Lung (tissue), 12 donors: ENCODE data around the gene TGFA. TPM values are rescaled to one million over a fixed set of nuclear protein-coding genes. Genes with fewer than 3 reads are reported as not detected.

Experiments used
- ATAC-seq: fragments of 200-7000 bp; cut with Tn5 transposase; one replicate; pipeline ENCODE4 v1.9.1; 2020; ENCODE audit warnings: moderate number of reproducible peaks; ENCODE audit not compliant: insufficient read depth, low FRiP score
- DNase-seq, 3 donors: peaks; one replicate each; pipeline ENCODE4 v3.0.0-alpha.2; 2013 to 2017
- H3K27ac ChIP-seq, 2 donors: one replicate each; pipeline ENCODE4 v1.5.1; 2013; ENCODE audit warnings: mild to moderate bottlenecking in 2 of 2, moderate library complexity in 2 of 2, control low read depth in 1 of 2, inconsistent platforms in 1 of 2, low read depth in 1 of 2, low read length in 1 of 2
- H3K27me3 ChIP-seq, 3 donors: one replicate each; pipeline ENCODE4 v1.5.1; 2013; ENCODE audit warnings: low read length in 2 of 3; ENCODE audit not compliant: control insufficient read depth in 3 of 3, insufficient read depth in 3 of 3
- H3K36me3 ChIP-seq, 4 donors: one replicate each; pipeline ENCODE4 v1.5.1; 2013; ENCODE audit warnings: low read length in 4 of 4, mild to moderate bottlenecking in 1 of 4, moderate library complexity in 1 of 4; ENCODE audit not compliant: control insufficient read depth in 4 of 4, insufficient read depth in 4 of 4
- H3K4me1 ChIP-seq, 5 donors: one replicate each; pipeline ENCODE4 v1.5.1; 2013; ENCODE audit warnings: low read length in 5 of 5, mild to moderate bottlenecking in 2 of 5, moderate library complexity in 1 of 5; ENCODE audit not compliant: control insufficient read depth in 5 of 5, insufficient read depth in 5 of 5
- H3K4me3 ChIP-seq: one replicate; pipeline ENCODE4 v1.5.1; 2013; ENCODE audit warnings: mild to moderate bottlenecking, control low read depth, moderate library complexity
- H3K9ac ChIP-seq, 2 donors: one replicate each; pipeline ENCODE4 v1.5.1; 2013; ENCODE audit warnings: low read length in 2 of 2, control low read depth in 1 of 2; ENCODE audit not compliant: insufficient read depth in 1 of 2
- H3K9me3 ChIP-seq, 4 donors: one replicate each; pipeline ENCODE4 v1.5.1; 2013; ENCODE audit warnings: low read length in 3 of 4, mild to moderate bottlenecking in 1 of 4, moderate library complexity in 1 of 4; ENCODE audit not compliant: control insufficient read depth in 4 of 4, insufficient read depth in 3 of 4
- WGBS, 2 donors: extraction: QIAGEN DNeasy Blood & Tissue Kit; methylation state at CpG; one replicate each; pipeline ENCODE4 v1.1.7; 2013; 5-methylcytosine and 5-hydroxymethylcytosine counted together
- polyA plus RNA-seq, 2 donors: library from polyadenylated mRNA; stranded (reverse); fragments of 200-250 nt; gene quantifications; one replicate each; pipeline ENCODE4 v1.2.1, GENCODE V29; 2013
- total RNA-seq, 2 donors: library from RNA; depleted of rRNA in 1 of 2; stranded (reverse); fragments of >200 nt in 1 of 2; gene quantifications; one replicate each; pipeline ENCODE4 v1.2.1, GENCODE V29; 2014 to 2021
- TF ChIP-seq, protein P1 (sequence below): IDR thresholded peaks from 2 replicates; pipeline ENCODE4 v1.5.1; 2012; ENCODE audit warnings: mild to moderate bottlenecking; ENCODE audit errors: control extremely low read depth, extremely low read depth
- donor health status: control.
- donor health status: control.
- donor health status: Bipolar disorder and iron deficiency.
- donor health status: healthy.
- donor health status: DM: yes; HTN: yes; CAD: no.

TGFA gene
- total and polyA plus RNA-seq, 4 donors, result 1.9 to 13.0 (median 7.0) TPM

DNA sequence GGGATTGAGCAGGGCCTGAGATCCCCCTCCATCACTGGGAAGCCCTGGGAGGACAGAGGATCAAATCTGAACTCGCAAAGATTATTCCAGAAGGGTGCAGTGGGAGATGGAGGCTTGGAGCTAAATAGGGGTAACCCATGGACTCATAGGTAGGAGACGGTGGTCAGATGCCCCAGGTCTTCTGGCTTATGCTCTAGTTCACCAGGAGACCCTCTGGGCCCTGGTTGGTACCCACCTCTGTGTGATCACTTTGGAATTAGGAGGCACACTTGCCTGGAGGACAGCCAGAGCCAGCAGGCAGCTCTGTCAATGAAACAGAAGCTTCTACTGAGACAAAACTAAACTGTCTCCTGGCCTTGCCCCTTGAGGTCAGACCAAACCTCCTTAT is 110.6 kb downstream of the TGFA start:
- Histone ChIP-seq H3K9ac (no peak overlapping the region), H3K27me3 (no peaks in the 10 kb centered on the region), H3K27ac (no peak overlapping the region), H3K4me1 (no peaks in the 10 kb centered on the region), H3K36me3 (no peaks in the 10 kb centered on the region), H3K9me3 (no peaks in the 10 kb centered on the region), H3K4me3 (no peak overlapping the region)
- TF ChIP-seq, protein P1, sequence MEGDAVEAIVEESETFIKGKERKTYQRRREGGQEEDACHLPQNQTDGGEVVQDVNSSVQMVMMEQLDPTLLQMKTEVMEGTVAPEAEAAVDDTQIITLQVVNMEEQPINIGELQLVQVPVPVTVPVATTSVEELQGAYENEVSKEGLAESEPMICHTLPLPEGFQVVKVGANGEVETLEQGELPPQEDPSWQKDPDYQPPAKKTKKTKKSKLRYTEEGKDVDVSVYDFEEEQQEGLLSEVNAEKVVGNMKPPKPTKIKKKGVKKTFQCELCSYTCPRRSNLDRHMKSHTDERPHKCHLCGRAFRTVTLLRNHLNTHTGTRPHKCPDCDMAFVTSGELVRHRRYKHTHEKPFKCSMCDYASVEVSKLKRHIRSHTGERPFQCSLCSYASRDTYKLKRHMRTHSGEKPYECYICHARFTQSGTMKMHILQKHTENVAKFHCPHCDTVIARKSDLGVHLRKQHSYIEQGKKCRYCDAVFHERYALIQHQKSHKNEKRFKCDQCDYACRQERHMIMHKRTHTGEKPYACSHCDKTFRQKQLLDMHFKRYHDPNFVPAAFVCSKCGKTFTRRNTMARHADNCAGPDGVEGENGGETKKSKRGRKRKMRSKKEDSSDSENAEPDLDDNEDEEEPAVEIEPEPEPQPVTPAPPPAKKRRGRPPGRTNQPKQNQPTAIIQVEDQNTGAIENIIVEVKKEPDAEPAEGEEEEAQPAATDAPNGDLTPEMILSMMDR, result no peak
- WGBS, 2 donors, result 87 to 95% methylated on average over 2 of the region's 2 CpGs
- DNase-seq (no peak), ATAC-seq (no peak)

DNA sequence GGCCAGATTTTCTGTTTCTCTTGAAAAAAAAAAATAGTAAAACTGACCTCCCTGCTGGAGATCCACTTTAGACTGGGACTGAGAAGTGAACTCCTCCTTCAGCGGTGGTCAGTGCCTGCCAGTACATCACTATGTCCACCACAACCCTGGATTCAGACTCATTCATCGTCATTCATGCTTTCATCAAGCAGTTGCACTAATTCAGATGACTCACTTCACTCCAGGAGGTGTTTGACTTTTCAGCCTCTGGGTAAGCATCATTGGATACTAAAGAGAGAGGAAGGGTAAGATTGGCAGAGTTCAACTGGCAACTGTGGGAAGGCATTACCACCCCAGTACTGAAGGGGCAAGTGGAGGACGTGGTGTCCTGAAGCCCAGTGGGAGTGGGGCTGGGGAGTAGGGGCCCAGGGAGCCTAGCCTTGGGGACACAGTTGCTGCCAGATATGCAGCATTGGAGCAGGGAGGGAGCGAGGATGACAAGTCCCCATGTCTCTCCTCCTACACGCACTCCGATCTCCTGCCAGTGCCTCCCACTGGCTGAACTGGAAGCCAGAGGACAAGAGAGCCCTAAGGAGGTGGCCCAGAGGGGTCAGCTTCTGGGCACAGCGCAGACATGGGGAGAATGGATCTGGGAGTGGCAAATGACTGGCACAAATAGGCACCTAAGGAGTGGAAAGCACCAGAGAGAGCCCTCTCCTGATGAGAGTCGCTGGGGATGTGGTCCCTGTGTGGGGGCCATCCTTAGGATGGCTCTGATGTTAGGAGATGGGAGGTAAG is 111.1 kb downstream of the TGFA start:
- DNase-seq (no peak), ATAC-seq (no peak)
- Histone ChIP-seq H3K36me3 (no peaks in the 10 kb centered on the region), H3K9ac (no peak overlapping the region), H3K9me3 (no peaks in the 10 kb centered on the region), H3K4me3 (no peak overlapping the region), H3K27me3 (no peaks in the 10 kb centered on the region), H3K4me1 (no peaks in the 10 kb centered on the region), H3K27ac (no peak overlapping the region)
- 91 to 93% methylated on average over 8 of the region's 8 CpGs for WGBS, 2 donors
- TF ChIP-seq, protein P1, result no peak

DNA sequence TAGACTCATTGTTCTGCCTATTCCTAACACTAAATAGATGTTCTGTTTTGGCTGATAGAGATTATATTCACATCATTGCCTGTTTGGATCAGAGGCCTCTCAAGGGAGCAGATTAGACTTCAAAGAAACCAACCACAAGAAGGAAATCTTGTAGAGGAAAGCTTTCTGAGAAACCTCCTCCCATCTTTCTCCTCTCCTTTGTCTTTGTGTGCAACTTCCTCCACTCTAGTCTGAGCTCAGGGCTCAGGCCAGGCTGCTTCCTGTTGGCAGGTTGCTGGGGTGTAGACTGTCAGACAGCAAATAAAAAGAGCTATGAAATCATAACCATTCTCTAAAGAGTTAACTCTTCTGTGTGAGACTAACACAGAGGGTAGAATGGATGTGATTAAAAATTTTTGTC is 113.0 kb downstream of the TGFA start:
- no peak for DNase-seq
- ATAC-seq, result no peak
- no peaks in the 10 kb centered on the region for H3K9me3 ChIP-seq
- H3K36me3 ChIP-seq, result no peaks in the 10 kb centered on the region
- no peaks in the 10 kb centered on the region for H3K4me1 ChIP-seq
- peaks cover 0 to 3% (median 0%) of the 10 kb centered on the region in 3 donors for H3K27me3 ChIP-seq
- TF ChIP-seq, protein P1, result no peak
- no peak overlapping the region for H3K4me3 ChIP-seq
- H3K27ac ChIP-seq, result no peak overlapping the region
- no peak overlapping the region for H3K9ac ChIP-seq

DNA sequence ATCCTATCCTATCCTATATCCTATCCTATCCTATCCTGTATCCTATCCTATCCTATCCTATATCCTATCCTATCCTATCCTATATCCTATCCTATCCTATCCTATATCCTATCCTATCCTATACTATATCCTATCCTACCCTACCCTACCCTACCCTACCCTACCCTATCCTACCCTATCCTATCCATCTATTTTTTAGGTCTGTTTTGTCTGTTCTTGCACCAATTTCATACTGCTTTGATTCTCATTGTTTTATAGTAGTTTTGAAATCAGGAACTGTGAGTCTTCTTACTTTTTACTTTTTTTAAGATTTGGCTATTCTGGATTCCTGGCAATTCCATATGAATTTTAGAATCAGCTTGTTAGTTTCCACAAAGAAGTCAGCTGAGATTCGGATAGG is 118.5 kb downstream of the TGFA start:
- Histone ChIP-seq H3K36me3 (no peaks in the 10 kb centered on the region), H3K27me3 (peaks cover 0 to 3% (median 3%) of the 10 kb centered on the region in 3 donors), H3K9ac (no peak overlapping the region), H3K4me1 (no peaks in the 10 kb centered on the region), H3K9me3 (no peaks in the 10 kb centered on the region), H3K4me3 (no peak overlapping the region), H3K27ac (no peak overlapping the region)
- DNase-seq (no peak), ATAC-seq (no peak)
- TF ChIP-seq, protein P1, result no peak
- 73 to 84% methylated on average over 1 of the region's 1 CpG for WGBS, 2 donors
